HCT116 (cell line): ENCODE data around the gene GABRB3. TPM values are rescaled to one million over a fixed set of nuclear protein-coding genes. Genes with fewer than 3 reads are reported as not detected.

ENCODE experiments used
- ATAC-seq: fragments of 200-7000 bp; cut with Tn5 transposase; 2 replicates; pipeline ENCODE4 v1.9.1; 2020; ENCODE audit warnings: mild to moderate bottlenecking, moderate library complexity
- BruUV-seq: library from RNA; stranded (reverse); fragments of 400-500 nt; replicated peaks from 2 replicates; lab custom pipeline; 2021; lab: Mats Ljungman, UMichigan
- CTCF ChIA-PET: fragments of 300-600 bp; sonication (Branson Sonifier 250); formaldehyde crosslinking; loops from one replicate; lab custom pipeline; 2021; ENCODE audit warnings: antibody characterized with exemption; lab: Charles Lee
- POLR2A ChIA-PET: fragments of 300-600, 350-600 bp; sonication (Branson Sonifier 250); formaldehyde crosslinking; loops from one replicate; lab custom pipeline; 2021; ENCODE audit warnings: antibody characterized with exemption; lab: Charles Lee
- RAD21 ChIA-PET, 2 experiments: fragments of 300-600 bp; sonication (Branson Sonifier 250); formaldehyde crosslinking; loops; one replicate each; lab custom pipeline; 2023; ENCODE audit warnings: low total read pairs in 2 of 2; ENCODE audit not compliant: uncharacterized antibody in 2 of 2, unreplicated experiment in 2 of 2, low non-redundant PET in 1 of 2; lab: Charles Lee
- DNase-seq: peaks from one replicate; pipeline ENCODE4 v3.0.0-alpha.2; 2010; ENCODE audit warnings: low read depth, low spot score
- H2AFZ ChIP-seq: fragments of 200-600 bp; shearing (Covaris generic), sonication (generic); 2 replicates; pipeline ENCODE4 v1.6.1; 2017; ENCODE audit warnings: low read depth, mixed run types, mixed read lengths, antibody characterized with exemption, low read length; ENCODE audit not compliant: poor library complexity, severe bottlenecking
- H3K27ac ChIP-seq: 2 replicates; pipeline ENCODE4 v1.5.1; 2012; ENCODE audit warnings: low read depth, low read length
- H3K27me3 ChIP-seq: fragments of 200-600 bp; sonication (generic); 2 replicates; pipeline ENCODE4 v1.6.1; 2016; ENCODE audit warnings: mixed run types, low read length, mixed read lengths; ENCODE audit not compliant: insufficient read depth
- H3K36me3 ChIP-seq, 2 experiments: fragments of 200-500 bp in 1 of 2; fragments of 200-600 bp in 1 of 2; sonication (Bioruptor generic) in 1 of 2; sonication (generic) in 1 of 2; 2 replicates each; pipeline versions ENCODE4 v1.5.1 to v1.6.1; 2014 to 2016; ENCODE audit warnings: low read length in 2 of 2, inconsistent platforms in 1 of 2, mixed read lengths in 1 of 2, mixed run types in 1 of 2; ENCODE audit not compliant: insufficient read depth in 2 of 2, control insufficient read depth in 1 of 2
- H3K4me1 ChIP-seq, 2 experiments: fragments of 200-600 bp in 1 of 2; sonication (generic) in 1 of 2; 2 replicates each; pipeline versions ENCODE4 v1.5.1 to v1.6.1; 2012 to 2017; ENCODE audit warnings: low read length in 2 of 2, inconsistent platforms in 1 of 2, mild to moderate bottlenecking in 1 of 2, mixed read lengths in 1 of 2, mixed run types in 1 of 2, moderate library complexity in 1 of 2; ENCODE audit not compliant: insufficient read depth in 2 of 2, control insufficient read depth in 1 of 2
- H3K4me2 ChIP-seq: fragments of 200-600 bp; sonication (generic); 2 replicates; pipeline ENCODE4 v1.6.1; 2017; ENCODE audit warnings: mixed run types, low read length, mixed read lengths
- H3K4me3 ChIP-seq, 2 experiments: fragments of 200-600 bp in 1 of 2; sonication (generic) in 1 of 2; replicated peaks in 1 of 2; 2 replicates each; pipeline ENCODE4 v1.5.1; 2011 to 2016; ENCODE audit warnings: low read length in 2 of 2, control low read depth in 1 of 2, low read depth in 1 of 2, mild to moderate bottlenecking in 1 of 2, mixed read lengths in 1 of 2, mixed run types in 1 of 2
- H3K79me2 ChIP-seq: fragments of 200-600 bp; sonication (generic); 2 replicates; pipeline ENCODE4 v1.6.1; 2017; ENCODE audit warnings: mild to moderate bottlenecking, mixed run types, low read length, moderate library complexity, mixed read lengths; ENCODE audit not compliant: insufficient read depth
- H3K9ac ChIP-seq: fragments of 200-600 bp; sonication (generic); 2 replicates; pipeline ENCODE4 v1.6.1; 2016; ENCODE audit warnings: low read length, mixed read lengths
- H3K9me2 ChIP-seq: fragments of 200-600 bp; sonication (generic), shearing (Covaris generic); 2 replicates; pipeline ENCODE4 v1.6.1; 2017; ENCODE audit warnings: mixed run types, mild to moderate bottlenecking, moderate library complexity; ENCODE audit not compliant: insufficient read depth
- H3K9me3 ChIP-seq, 2 experiments: fragments of 200-500 bp in 1 of 2; fragments of 200-600 bp in 1 of 2; sonication (Bioruptor generic) in 1 of 2; sonication (generic) in 1 of 2; 2 replicates each; pipeline ENCODE4 v1.6.1; 2014 to 2017; ENCODE audit warnings: low read length in 2 of 2, mixed read lengths in 2 of 2, inconsistent platforms in 1 of 2, low read depth in 1 of 2, mild to moderate bottlenecking in 1 of 2, mixed run types in 1 of 2, moderate library complexity in 1 of 2; ENCODE audit not compliant: control insufficient read depth in 1 of 2, insufficient read depth in 1 of 2
- H4K20me1 ChIP-seq: fragments of 200-600 bp; sonication (generic), shearing (Covaris generic); 2 replicates; pipeline ENCODE4 v1.6.1; 2017; ENCODE audit warnings: mixed run types, mild to moderate bottlenecking, moderate library complexity; ENCODE audit not compliant: insufficient read depth
- ATF3 ChIP-seq: IDR thresholded peaks from 2 replicates; pipeline ENCODE4 v1.6.1; 2012
- CEBPB ChIP-seq: IDR thresholded peaks from 2 replicates; pipeline ENCODE4 v1.6.1; 2012; ENCODE audit warnings: low read depth
- EZH2 ChIP-seq: fragments of 200-600 bp; sonication (generic); IDR thresholded peaks from 2 replicates; pipeline ENCODE4 v1.6.1; 2017; ENCODE audit warnings: antibody characterized with exemption, mixed run types
- EZH2phosphoT487 ChIP-seq: fragments of 200-600 bp; IDR thresholded peaks from 2 replicates; pipeline ENCODE4 v1.6.1; 2018; ENCODE audit warnings: antibody characterized with exemption, borderline replicate concordance
- JUND ChIP-seq: IDR thresholded peaks from 2 replicates; pipeline ENCODE4 v1.6.1; 2012
- MAX ChIP-seq: IDR thresholded peaks from 2 replicates; pipeline ENCODE4 v1.6.1; 2012
- POLR2AphosphoS5 ChIP-seq: IDR thresholded peaks from 2 replicates; pipeline ENCODE4 v1.6.1; 2011; ENCODE audit warnings: mild to moderate bottlenecking, low read depth, low read length, moderate library complexity
- SIN3A ChIP-seq: IDR thresholded peaks from 2 replicates; pipeline ENCODE4 v1.6.1; 2012; ENCODE audit warnings: low read depth
- SP1 ChIP-seq: IDR thresholded peaks from 2 replicates; pipeline ENCODE4 v1.6.1; 2012; ENCODE audit warnings: low read depth
- TCF7L2 ChIP-seq: IDR thresholded peaks from 2 replicates; pipeline ENCODE4 v1.7.0; 2011; ENCODE audit warnings: borderline replicate concordance, inconsistent platforms; ENCODE audit not compliant: insufficient read depth, insufficient read length; ENCODE audit errors: extremely low read depth
- YY1 ChIP-seq: IDR thresholded peaks from 2 replicates; pipeline ENCODE4 v1.6.1; 2011; ENCODE audit warnings: low read length, low read depth, moderate library complexity, mild to moderate bottlenecking; ENCODE audit not compliant: insufficient replicate concordance; ENCODE audit errors: extremely low read depth
- ZNF274 ChIP-seq: fragments of 200-500 bp; sonication (Bioruptor generic); IDR thresholded peaks from 2 replicates; pipeline ENCODE4 v1.6.1; 2014; ENCODE audit warnings: mild to moderate bottlenecking, low read depth, low read length, inconsistent platforms
- intact Hi-C: fragments of 100-400 bp; cut with micrococcal nuclease; formaldehyde crosslinking; loops from 2 replicates; pipeline ENCODE4 v1.10.0; 2022
- total RNA-seq: library from RNA; stranded (reverse); gene quantifications from one replicate; pipeline ENCODE4 v1.2.1, GENCODE V29; 2021; ENCODE audit not compliant: unreplicated experiment

The GABRB3 gene
- total RNA-seq, 1 experiment from 2014 or later, result 0.52 TPM

- POLR2A ChIA-PET, result no interaction called here
- TF ChIP-seq EZH2phosphoT487, result no peak
- TF ChIP-seq SIN3A, result no peak
- TF ChIP-seq MAX, result no peak
- no peak for TF ChIP-seq ATF3
- TF ChIP-seq ZNF274, result no peak
- TF ChIP-seq POLR2AphosphoS5, result no peak
- TF ChIP-seq EZH2, result no peak
- no peak for TF ChIP-seq CEBPB
- TF ChIP-seq SP1, result no peak
- TF ChIP-seq TCF7L2, result no peak
- no peak for TF ChIP-seq YY1
- TF ChIP-seq JUND, result no peak
- Histone ChIP-seq H3K4me3 (no peak overlapping the region), H3K9me3 (peaks cover 6 to 33% of the 10 kb centered on the region in 2 experiments; a peak in 2 of 4 replicates), H3K79me2 (no peaks in the 10 kb centered on the region), H3K36me3 (no peaks in the 10 kb centered on the region), H4K20me1 (no peaks in the 10 kb centered on the region), H2AFZ (no peak overlapping the region), H3K27me3 (no peaks in the 10 kb centered on the region), H3K4me2 (no peak overlapping the region), H3K4me1 (no peaks in the 10 kb centered on the region), H3K9me2 (no peaks in the 10 kb centered on the region), H3K9ac (no peak overlapping the region), H3K27ac (no peak overlapping the region)
- DNase-seq, result no peak
- no TSS peak for BruUV-seq
- no peak for ATAC-seq
- CTCF ChIA-PET, result no interaction called here
- intact Hi-C loops, result no loop called here
- RAD21 ChIA-PET, result no interaction called here
Observed at GRCh38 chr15:26713498-26713897, 59.4 kb downstream of the GABRB3 start.
